IPS DF 19.7 (cell line): ENCODE measurements around the gene HVCN1.
"Not testable (repeated sequence)": the region's sequence is repeated elsewhere in the genome, so short reads cannot be mapped to it uniquely, and the experiment has no call there.

ENCODE experiments used
- DNase-seq: peaks from one replicate; pipeline ENCODE4 v3.0.0-alpha.2; 2013; ENCODE audit warnings: low read depth, low spot score

The HVCN1 gene

GRCh38 chr12:110668480-110669192 lies 20.3 kb downstream of the HVCN1 start:
- DNase-seq, result no peak

- DNase-seq, result no peak
These were observed 21.2 kb downstream of the HVCN1 start for GRCh38 chr12:110667671-110668070.

- no peak for DNase-seq
These were observed 22.0 kb downstream of the HVCN1 start for GRCh38 chr12:110666892-110667291.

GRCh38 chr12:110661337-110661972 lies 27.5 kb downstream of the HVCN1 start:
- DNase-seq, result no peak

- DNase-seq, result no peak
These were observed 30.0 kb downstream of the HVCN1 start for GRCh38 chr12:110658878-110659277.

GRCh38 chr12:110658242-110658641 lies 30.7 kb downstream of the HVCN1 start:
- DNase-seq, result no peak

- no peak for DNase-seq
These were observed 31.2 kb downstream of the HVCN1 start for GRCh38 chr12:110657747-110658146.

- DNase-seq, result no peak
These were observed 32.8 kb downstream of the HVCN1 start for GRCh38 chr12:110656071-110656655.

GRCh38 chr12:110654238-110654637 lies 34.7 kb downstream of the HVCN1 start:
- not testable (repeated sequence) for DNase-seq

GRCh38 chr12:110649341-110649847 lies 39.5 kb downstream of the HVCN1 start:
- DNase-seq, result no peak

GRCh38 chr12:110647631-110648040 lies 41.3 kb downstream of the HVCN1 start:
- DNase-seq, result no peak

- no peak for DNase-seq
These were observed 47.4 kb downstream of the HVCN1 start for GRCh38 chr12:110641521-110641920.

- DNase-seq, result no peak
These were observed 48.5 kb downstream of the HVCN1 start for GRCh38 chr12:110640275-110641025.

GRCh38 chr12:110639336-110640141 lies 49.4 kb downstream of the HVCN1 start:
- DNase-seq, result no peak

- no peak for DNase-seq
These were observed 50.1 kb downstream of the HVCN1 start for GRCh38 chr12:110638796-110639195.

GRCh38 chr12:110637869-110638441 lies 51.0 kb downstream of the HVCN1 start:
- DNase-seq, result no peak

GRCh38 chr12:110636516-110636915 lies 52.4 kb downstream of the HVCN1 start:
- DNase-seq, result no peak

- no peak for DNase-seq
These were observed 53.9 kb downstream of the HVCN1 start for GRCh38 chr12:110635055-110635454.

GRCh38 chr12:110627500-110628195 lies 61.3 kb downstream of the HVCN1 start:
- no peak for DNase-seq

GRCh38 chr12:110622582-110622981 lies 66.3 kb downstream of the HVCN1 start:
- no peak for DNase-seq
